GM19397 (cell line): ENCODE data around the gene SLC4A3.

Source experiments
- ATAC-seq: cut with Tn5 transposase; IDR thresholded peaks from one replicate; pipeline ENCODE4 v1.9.1; 2021; ENCODE audit warnings: mild to moderate bottlenecking, moderate library complexity; ENCODE audit not compliant: unreplicated experiment

The SLC4A3 gene

DNA sequence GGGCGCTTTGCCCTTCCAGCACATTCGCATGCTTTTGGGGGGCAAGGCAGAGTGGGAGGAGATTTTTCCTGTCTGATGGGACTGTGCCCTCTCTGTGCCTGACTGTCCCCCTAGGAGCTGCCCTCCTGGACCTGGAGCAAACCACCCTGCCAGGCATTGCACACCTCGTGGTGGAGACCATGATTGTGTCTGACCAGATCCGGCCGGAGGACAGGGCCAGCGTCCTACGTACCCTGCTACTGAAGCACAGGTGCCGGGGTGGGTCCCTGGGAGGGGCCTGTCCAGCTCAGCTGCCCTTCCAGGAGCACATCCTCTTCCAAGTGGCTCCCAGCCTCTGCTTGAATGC lies 5.3 kb downstream of the SLC4A3 start:
- ATAC-seq = no peak

GRCh38 chr2:219633276-219634065 lies 6.0 kb downstream of the SLC4A3 start:
- ATAC-seq = no peak

GRCh38 chr2:219634171-219634940 lies 6.9 kb downstream of the SLC4A3 start:
- ATAC-seq = no peak

- ATAC-seq = no peak
These were observed 7.7 kb downstream of the SLC4A3 start for GRCh38 chr2:219634951-219635751.

- no peak for ATAC-seq
These were observed 8.9 kb downstream of the SLC4A3 start for GRCh38 chr2:219636144-219636915.

DNA sequence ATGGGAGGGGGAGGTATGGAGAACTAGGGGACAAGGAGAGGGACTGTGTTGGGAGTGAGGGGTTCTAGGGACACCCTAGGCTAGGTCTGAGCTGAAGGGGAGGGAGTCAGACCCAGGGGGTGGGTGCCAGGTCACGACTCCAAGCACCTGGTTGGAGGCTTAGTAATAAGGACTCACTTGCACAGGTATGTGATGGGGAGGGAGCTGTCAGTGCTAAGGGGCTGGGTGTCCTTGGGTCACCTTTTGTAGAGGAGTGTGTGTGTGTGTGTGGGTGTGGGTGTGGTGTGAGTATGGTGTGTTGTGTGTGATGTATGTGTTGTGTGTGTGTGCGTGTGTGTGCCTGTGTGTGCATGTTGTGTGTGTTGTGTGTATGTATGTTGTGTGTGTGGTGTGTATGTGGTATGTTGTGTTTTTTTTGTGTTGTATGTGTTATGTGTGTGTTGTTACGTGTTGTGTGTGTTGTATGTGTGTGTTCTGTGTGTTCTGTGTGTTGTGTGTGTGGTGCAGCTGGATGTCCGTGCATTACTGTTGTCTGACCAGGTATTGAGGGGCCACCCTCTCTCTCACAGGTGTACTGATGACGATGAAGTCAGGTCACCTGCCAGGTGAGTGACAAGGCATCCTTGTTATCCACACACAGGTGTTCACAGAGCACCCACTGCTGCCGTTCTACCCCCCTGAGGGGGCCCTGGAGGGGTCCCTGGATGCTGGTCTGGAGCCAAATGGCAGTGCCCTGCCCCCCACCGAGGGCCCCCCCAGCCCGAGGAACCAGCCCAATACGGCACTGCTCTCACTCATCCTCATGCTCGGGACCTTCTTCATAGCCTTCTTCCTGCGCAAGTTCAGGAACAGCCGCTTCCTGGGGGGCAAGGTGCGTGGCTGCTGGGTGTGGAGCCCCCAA lies 9.8 kb downstream of the SLC4A3 start:
- ATAC-seq = no peak

- no peak for ATAC-seq
These were observed 10.4 kb downstream of the SLC4A3 start for GRCh38 chr2:219637842-219638185.

GRCh38 chr2:219638217-219638947 lies 11.0 kb downstream of the SLC4A3 start:
- ATAC-seq = no peak

DNA sequence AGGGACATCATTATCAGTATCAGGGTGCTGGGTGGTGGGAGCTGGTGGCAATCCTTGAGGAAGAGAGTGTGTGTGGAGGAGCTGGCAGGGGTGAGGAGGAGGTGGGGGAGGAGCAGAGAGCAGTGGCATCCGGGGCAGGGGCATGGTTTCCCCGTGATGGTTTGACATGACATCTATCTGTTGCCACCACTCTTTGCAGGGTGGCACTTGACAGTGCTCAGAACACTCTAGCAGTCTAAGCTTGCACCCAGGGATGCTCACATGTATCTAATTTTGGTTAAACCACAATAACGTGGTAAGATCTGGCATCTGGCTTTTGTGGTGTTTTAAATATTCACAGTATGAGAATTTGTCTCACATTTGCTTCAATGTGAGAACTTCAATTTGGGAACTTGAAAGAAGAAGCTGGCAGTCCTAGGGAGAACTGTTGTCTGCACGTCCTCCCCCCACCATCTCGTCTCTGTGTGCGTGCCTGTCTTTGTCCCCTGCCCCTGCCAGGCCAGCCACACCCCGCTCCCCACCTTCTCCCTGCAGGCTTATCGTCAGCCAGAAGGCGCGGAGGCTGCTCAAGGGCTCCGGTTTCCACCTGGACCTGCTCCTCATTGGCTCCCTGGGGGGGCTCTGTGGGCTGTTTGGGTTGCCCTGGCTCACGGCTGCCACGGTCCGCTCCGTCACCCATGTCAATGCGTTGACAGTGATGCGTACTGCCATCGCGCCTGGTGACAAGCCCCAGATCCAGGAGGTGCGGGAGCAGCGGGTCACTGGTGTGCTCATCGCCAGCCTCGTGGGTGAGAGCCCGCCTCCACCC lies 11.7 kb downstream of the SLC4A3 start:
- no peak for ATAC-seq

DNA sequence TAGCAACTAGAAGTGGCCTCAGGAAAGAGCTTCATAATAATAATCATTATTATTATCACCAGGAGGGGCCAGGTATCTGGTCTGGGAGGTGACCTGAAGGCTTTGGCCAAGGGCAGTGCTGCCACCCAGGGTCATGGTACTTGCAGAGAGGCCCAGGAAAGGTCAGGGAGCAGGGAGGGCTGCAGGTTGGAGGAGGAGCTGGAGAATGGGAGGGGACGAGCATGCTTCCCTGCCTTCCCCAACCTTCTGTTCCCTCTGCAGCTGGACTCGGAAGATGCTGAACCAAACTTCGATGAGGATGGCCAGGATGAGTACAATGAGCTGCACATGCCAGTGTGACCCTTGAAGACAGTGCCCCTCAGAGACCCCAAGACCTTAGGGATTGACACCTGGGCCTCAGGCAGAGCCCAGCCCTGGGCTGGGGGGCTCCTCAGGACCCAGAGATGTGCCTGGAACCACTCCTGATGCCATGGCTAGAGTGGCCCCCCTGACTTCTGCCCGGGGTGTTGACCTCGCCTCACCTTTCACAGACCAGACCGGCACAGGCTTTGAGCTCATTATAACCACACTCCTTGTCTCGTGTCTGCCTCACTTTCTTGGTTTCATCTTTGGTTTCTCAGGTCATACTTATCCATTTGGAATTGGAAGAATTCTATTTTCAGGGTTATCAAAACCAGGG lies 14.1 kb downstream of the SLC4A3 start:
- no peak for ATAC-seq

- ATAC-seq = no peak
These were observed 14.6 kb downstream of the SLC4A3 start for GRCh38 chr2:219642069-219642454.

DNA sequence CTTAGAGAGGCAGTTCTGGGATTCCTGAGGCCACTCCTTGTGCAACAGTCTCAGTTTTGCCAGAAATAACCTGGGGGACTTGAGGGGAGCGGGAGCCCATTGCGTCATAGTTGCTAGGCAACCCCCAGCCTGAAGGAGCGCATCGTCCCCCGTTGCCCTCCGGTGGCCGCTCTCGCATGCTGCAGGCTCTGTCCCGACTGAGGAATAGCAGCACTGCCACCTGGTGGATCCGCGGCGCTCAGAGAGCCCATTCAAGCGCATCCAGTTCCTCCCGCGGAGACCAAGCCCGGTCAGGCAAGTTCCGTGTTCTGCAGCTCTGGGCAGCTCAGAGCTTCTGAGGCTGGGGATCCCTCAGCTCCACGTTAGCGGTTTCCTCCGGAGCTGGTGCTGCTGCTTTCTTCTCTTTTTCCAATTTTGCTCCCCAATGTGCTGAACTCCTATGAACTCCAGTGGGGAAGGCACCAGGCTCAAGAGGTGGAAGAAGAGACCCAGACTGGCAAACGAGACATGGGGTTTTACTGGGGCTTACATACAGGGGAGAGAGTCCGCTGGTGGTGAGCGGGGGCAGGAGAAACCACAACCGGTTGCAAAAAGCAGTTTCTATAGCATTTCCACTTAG lies 15.1 kb downstream of the SLC4A3 start:
- ATAC-seq = peak; percentile 97

- no peak for ATAC-seq
These were observed 15.6 kb downstream of the SLC4A3 start for GRCh38 chr2:219643084-219643473.

GRCh38 chr2:219643788-219644398 lies 16.5 kb downstream of the SLC4A3 start:
- no peak for ATAC-seq

GRCh38 chr2:219644801-219645480 lies 17.5 kb downstream of the SLC4A3 start:
- ATAC-seq = no peak
